ENCODE measurements around the gene KLHL30. TPM values are rescaled to one million over a fixed set of nuclear protein-coding genes. Genes with fewer than 3 reads are reported as not detected.
A peak's percentile ranks its signal among the peaks of the same experiment; 100 is the strongest.
"Not testable (repeated sequence)": the region's sequence is repeated elsewhere in the genome, so short reads cannot be mapped to it uniquely, and the experiment has no call there.

The KLHL30 gene
- total and polyA plus RNA-seq, 4 donors: 0.10 to 0.28 (median 0.13) TPM

- Histone ChIP-seq H3K27me3 (ENCODE audit: control insufficient read depth, insufficient read depth, low read length) (no peaks in the 10 kb centered on the region), H3K4me1 (ENCODE audit: control insufficient read depth, insufficient read depth, low read length) (peaks cover 11% of the 10 kb centered on the region), H3K36me3 (ENCODE audit: control insufficient read depth, insufficient read depth, low read length) (no peaks in the 10 kb centered on the region), H3K9me3 (ENCODE audit: control insufficient read depth, insufficient read depth, low read length) (no peaks in the 10 kb centered on the region), H3K27ac (ENCODE audit: low read depth, low read length) (no peak overlapping the region), H3K4me3 (ENCODE audit: low read depth, low read length) (no peak overlapping the region)
- DNase-seq (ENCODE audit: low read depth in 4 of 6, low spot score in 6 of 6): peak in 1 of 6 donors; percentile 9
- WGBS (ENCODE audit: insufficient coverage): 54% methylated on average over 14 of the region's 19 CpGs
Measured at GRCh38 chr2:238108423-238109183, 29.9 kb upstream of the KLHL30 start.

GRCh38 chr2:238113611-238114010 lies 24.9 kb upstream of the KLHL30 start:
- WGBS (ENCODE audit: insufficient coverage): 94% methylated on average over 13 of the region's 13 CpGs
- no peak for DNase-seq (ENCODE audit: low read depth in 4 of 6, low spot score in 6 of 6)
- Histone ChIP-seq H3K9me3 (ENCODE audit: control insufficient read depth, insufficient read depth, low read length) (no peaks in the 10 kb centered on the region), H3K4me3 (ENCODE audit: low read depth, low read length) (no peak overlapping the region), H3K36me3 (ENCODE audit: control insufficient read depth, insufficient read depth, low read length) (no peaks in the 10 kb centered on the region), H3K4me1 (ENCODE audit: control insufficient read depth, insufficient read depth, low read length) (peaks cover 5% of the 10 kb centered on the region), H3K27me3 (ENCODE audit: control insufficient read depth, insufficient read depth, low read length) (peaks cover 2% of the 10 kb centered on the region), H3K27ac (ENCODE audit: low read depth, low read length) (no peak overlapping the region)

- WGBS (ENCODE audit: insufficient coverage): 85% methylated on average over 12 of the region's 16 CpGs
- Histone ChIP-seq H3K36me3 (ENCODE audit: control insufficient read depth, insufficient read depth, low read length) (no peaks in the 10 kb centered on the region), H3K27me3 (ENCODE audit: control insufficient read depth, insufficient read depth, low read length) (peaks cover 2% of the 10 kb centered on the region), H3K4me3 (ENCODE audit: low read depth, low read length) (no peak overlapping the region), H3K9me3 (ENCODE audit: control insufficient read depth, insufficient read depth, low read length) (no peaks in the 10 kb centered on the region), H3K4me1 (ENCODE audit: control insufficient read depth, insufficient read depth, low read length) (no peaks in the 10 kb centered on the region), H3K27ac (ENCODE audit: low read depth, low read length) (no peak overlapping the region)
- DNase-seq (ENCODE audit: low read depth in 4 of 6, low spot score in 6 of 6): no peak
Measured at GRCh38 chr2:238114331-238114841, 24.1 kb upstream of the KLHL30 start.

GRCh38 chr2:238114851-238115660 lies 23.4 kb upstream of the KLHL30 start:
- 88% methylated on average over 26 of the region's 32 CpGs for WGBS (ENCODE audit: insufficient coverage)
- H3K36me3 ChIP-seq (ENCODE audit: control insufficient read depth, insufficient read depth, low read length): no peaks in the 10 kb centered on the region
- H3K27me3 ChIP-seq (ENCODE audit: control insufficient read depth, insufficient read depth, low read length): peaks cover 2% of the 10 kb centered on the region
- no peak for DNase-seq (ENCODE audit: low read depth in 4 of 6, low spot score in 6 of 6)
- H3K9me3 ChIP-seq (ENCODE audit: control insufficient read depth, insufficient read depth, low read length): no peaks in the 10 kb centered on the region
- no peak overlapping the region for H3K4me3 ChIP-seq (ENCODE audit: low read depth, low read length)
- H3K27ac ChIP-seq (ENCODE audit: low read depth, low read length): no peak overlapping the region
- H3K4me1 ChIP-seq (ENCODE audit: control insufficient read depth, insufficient read depth, low read length): peaks cover 3% of the 10 kb centered on the region

- WGBS (ENCODE audit: insufficient coverage): 97% methylated on average over 10 of the region's 12 CpGs
- H3K36me3 ChIP-seq (ENCODE audit: control insufficient read depth, insufficient read depth, low read length); H3K4me3 ChIP-seq (ENCODE audit: low read depth, low read length); H3K27ac ChIP-seq (ENCODE audit: low read depth, low read length); H3K9me3 ChIP-seq (ENCODE audit: control insufficient read depth, insufficient read depth, low read length); H3K27me3 ChIP-seq (ENCODE audit: control insufficient read depth, insufficient read depth, low read length); DNase-seq (ENCODE audit: low read depth in 4 of 6, low spot score in 6 of 6); H3K4me1 ChIP-seq (ENCODE audit: control insufficient read depth, insufficient read depth, low read length): not testable (repeated sequence)
Measured at GRCh38 chr2:238115709-238116108, 22.8 kb upstream of the KLHL30 start.

- WGBS (ENCODE audit: insufficient coverage): 92% methylated on average over 21 of the region's 21 CpGs
- no peak for DNase-seq (ENCODE audit: low read depth in 4 of 6, low spot score in 6 of 6)
- H3K36me3 ChIP-seq (ENCODE audit: control insufficient read depth, insufficient read depth, low read length): no peaks in the 10 kb centered on the region
- H3K27ac ChIP-seq (ENCODE audit: low read depth, low read length): no peak overlapping the region
- H3K9me3 ChIP-seq (ENCODE audit: control insufficient read depth, insufficient read depth, low read length): no peaks in the 10 kb centered on the region
- H3K27me3 ChIP-seq (ENCODE audit: control insufficient read depth, insufficient read depth, low read length): peaks cover 4% of the 10 kb centered on the region
- H3K4me1 ChIP-seq (ENCODE audit: control insufficient read depth, insufficient read depth, low read length): peaks cover 14% of the 10 kb centered on the region
- H3K4me3 ChIP-seq (ENCODE audit: low read depth, low read length): no peak overlapping the region
Measured at GRCh38 chr2:238116298-238117198, 21.9 kb upstream of the KLHL30 start.

GRCh38 chr2:238117199-238118154 lies 21.0 kb upstream of the KLHL30 start:
- no peak for DNase-seq (ENCODE audit: low read depth in 4 of 6, low spot score in 6 of 6)
- no peaks in the 10 kb centered on the region for H3K9me3 ChIP-seq (ENCODE audit: control insufficient read depth, insufficient read depth, low read length)
- H3K27me3 ChIP-seq (ENCODE audit: control insufficient read depth, insufficient read depth, low read length): peaks cover 4% of the 10 kb centered on the region
- no peak overlapping the region for H3K27ac ChIP-seq (ENCODE audit: low read depth, low read length)
- H3K4me1 ChIP-seq (ENCODE audit: control insufficient read depth, insufficient read depth, low read length): peaks cover 14% of the 10 kb centered on the region
- WGBS (ENCODE audit: insufficient coverage): 90% methylated on average over 9 of the region's 11 CpGs
- H3K36me3 ChIP-seq (ENCODE audit: control insufficient read depth, insufficient read depth, low read length): no peaks in the 10 kb centered on the region
- no peak overlapping the region for H3K4me3 ChIP-seq (ENCODE audit: low read depth, low read length)

GRCh38 chr2:238119756-238120462 lies 18.6 kb upstream of the KLHL30 start:
- Histone ChIP-seq H3K36me3 (ENCODE audit: control insufficient read depth, insufficient read depth, low read length) (no peaks in the 10 kb centered on the region), H3K27me3 (ENCODE audit: control insufficient read depth, insufficient read depth, low read length) (peaks cover 4% of the 10 kb centered on the region), H3K27ac (ENCODE audit: low read depth, low read length) (no peak overlapping the region), H3K4me1 (ENCODE audit: control insufficient read depth, insufficient read depth, low read length) (peaks cover 14% of the 10 kb centered on the region), H3K9me3 (ENCODE audit: control insufficient read depth, insufficient read depth, low read length) (no peaks in the 10 kb centered on the region), H3K4me3 (ENCODE audit: low read depth, low read length) (no peak overlapping the region)
- 75% methylated on average over 15 of the region's 15 CpGs for WGBS (ENCODE audit: insufficient coverage)
- DNase-seq (ENCODE audit: low read depth in 4 of 6, low spot score in 6 of 6): no peak

Data from spinal cord (tissue), 10 donors.